Body of pancreas (tissue), 4 donors: ENCODE data around the gene USP31. TPM values are rescaled to one million over a fixed set of nuclear protein-coding genes. Genes with fewer than 3 reads are reported as not detected.

ENCODE experiments used
- ATAC-seq: fragments of 150-250 bp; one replicate; pipeline ENCODE4 v1.9.1; 2016
- DNase-seq, 4 donors: peaks; one replicate each; pipeline ENCODE4 v3.0.0-alpha.2; 2019
- H3K27ac ChIP-seq, 4 donors: fragments of 200-600 bp; sonication (generic); 1 replicate in 3 of 4; 2 replicates in 1 of 4; pipeline versions ENCODE4 v1.5.1 to v1.6.1; 2016 to 2019; ENCODE audit warnings: mild to moderate bottlenecking in 1 of 4, mixed read lengths in 1 of 4, moderate library complexity in 1 of 4
- H3K27me3 ChIP-seq, 2 donors: fragments of 200-600 bp; sonication (generic); one replicate each; pipeline ENCODE4 v1.6.0; 2016; ENCODE audit warnings: mild to moderate bottlenecking in 1 of 2
- H3K36me3 ChIP-seq, 2 donors: fragments of 200-600 bp; sonication (generic); replicated peaks in 1 of 2; 2 replicates each; pipeline ENCODE4 v1.5.1; 2016; ENCODE audit warnings: low read depth in 2 of 2; ENCODE audit not compliant: insufficient read depth in 1 of 2
- H3K4me1 ChIP-seq: fragments of 200-600 bp; sonication (generic); one replicate; pipeline ENCODE4 v1.6.0; 2016
- H3K4me3 ChIP-seq, 2 donors: fragments of 200-600 bp; sonication (generic); 1 replicate in 1 of 2; 2 replicates in 1 of 2; pipeline ENCODE4 v1.5.1; 2016 to 2019
- H3K9me3 ChIP-seq, 3 donors: fragments of 200-600 bp; sonication (generic); 1 replicate in 2 of 3; 2 replicates in 1 of 3; pipeline ENCODE4 v1.5.1; 2016
- CTCF ChIP-seq, 7 experiments: fragments of 450-650 bp in 4 of 7; fragments of 200-600 bp in 3 of 7; sonication (generic) in 3 of 7; IDR thresholded peaks; one replicate each; pipeline ENCODE4 v1.5.1; 2016 to 2019; ENCODE audit warnings: antibody characterized with exemption in 7 of 7
- POLR2A ChIP-seq, 3 donors: fragments of 450-650 bp; IDR thresholded peaks; one replicate each; pipeline ENCODE4 v1.6.1; 2016; ENCODE audit warnings: antibody characterized with exemption in 3 of 3, mild to moderate bottlenecking in 2 of 3
- WGBS, 2 donors: methylation state at CpG; one replicate each; pipeline ENCODE4 v1.1.5; 2017; 5-methylcytosine and 5-hydroxymethylcytosine counted together
- intact Hi-C: fragments of 100-400 bp; cut with DNase I; formaldehyde crosslinking; loops from one replicate; pipeline ENCODE4 v1.15.1; 2023
- total RNA-seq, 2 donors: library from RNA; depleted of rRNA; stranded (reverse); fragments of >200 nt; gene quantifications; one replicate each; pipeline ENCODE4 v1.1.0, GENCODE V29; 2016

USP31 gene
- total RNA-seq, 2 donors from 2014 or later: 5.2 to 8.6 TPM

GRCh38 chr16:23160574-23160973, 11.3 kb upstream of the USP31 start:
- Histone ChIP-seq H3K4me1 (peaks cover 3% of the 10 kb centered on the region), H3K27ac (no peak overlapping the region), H3K4me3 (no peak overlapping the region), H3K27me3 (no peaks in the 10 kb centered on the region), H3K36me3 (no peaks in the 10 kb centered on the region), H3K9me3 (no peaks in the 10 kb centered on the region)
- 69 to 72% methylated on average over 3 of the region's 3 CpGs for WGBS, 2 donors
- no peak for TF ChIP-seq CTCF (IDR thresholded peaks at IDR 0.05)
- no peak for TF ChIP-seq POLR2A (IDR thresholded peaks at IDR 0.05)
- ATAC-seq (no peak), DNase-seq (no peak)
- intact Hi-C loops: no loop called here

- H3K27me3 ChIP-seq: no peaks in the 10 kb centered on the region
- 67 to 76% methylated on average over 4 of the region's 4 CpGs for WGBS, 2 donors
These were observed 10.8 kb upstream of the USP31 start for GRCh38 chr16:23160082-23160481.

GRCh38 chr16:23158114-23158513, 8.9 kb upstream of the USP31 start:
- H3K4me3 ChIP-seq: no peak overlapping the region

More at GRCh38 chr16:23160082-23160481, 10.8 kb upstream of the USP31 start:
- no peak overlapping the region for H3K27ac ChIP-seq
- no peak overlapping the region for H3K4me3 ChIP-seq
- intact Hi-C loops: no loop called here
- H3K9me3 ChIP-seq: no peaks in the 10 kb centered on the region
- DNase-seq: no peak
- H3K4me1 ChIP-seq: peaks cover 6% of the 10 kb centered on the region
- TF ChIP-seq CTCF (IDR thresholded peaks at IDR 0.05) (no peak), POLR2A (IDR thresholded peaks at IDR 0.05) (no peak)
- ATAC-seq: no peak
- no peaks in the 10 kb centered on the region for H3K36me3 ChIP-seq

GRCh38 chr16:23156946-23157460, 7.8 kb upstream of the USP31 start:
- Histone ChIP-seq H3K4me1 (peaks cover 6% of the 10 kb centered on the region), H3K9me3 (no peaks in the 10 kb centered on the region), H3K27me3 (no peaks in the 10 kb centered on the region), H3K27ac (no peak overlapping the region), H3K4me3 (no peak overlapping the region), H3K36me3 (no peaks in the 10 kb centered on the region)
- ATAC-seq (no peak), DNase-seq (no peak)
- intact Hi-C loops: no loop called here
- TF ChIP-seq POLR2A (IDR thresholded peaks at IDR 0.05) (no peak), CTCF (IDR thresholded peaks at IDR 0.05) (no peak)
- 47 to 48% methylated on average over 1 of the region's 1 CpG for WGBS, 2 donors

More at GRCh38 chr16:23158114-23158513, 8.9 kb upstream of the USP31 start:
- Histone ChIP-seq H3K9me3 (no peaks in the 10 kb centered on the region), H3K36me3 (no peaks in the 10 kb centered on the region), H3K27me3 (no peaks in the 10 kb centered on the region), H3K4me1 (peaks cover 6% of the 10 kb centered on the region), H3K27ac (no peak overlapping the region)
- DNase-seq: no peak
- intact Hi-C loops: no loop called here
- WGBS, 2 donors: 87 to 93% methylated on average over 6 of the region's 6 CpGs
- TF ChIP-seq POLR2A (IDR thresholded peaks at IDR 0.05) (no peak), CTCF (IDR thresholded peaks at IDR 0.05) (no peak)
- ATAC-seq: no peak

- no peak overlapping the region for H3K4me3 ChIP-seq
- no peak for TF ChIP-seq POLR2A (IDR thresholded peaks at IDR 0.05)
- no peak for TF ChIP-seq CTCF (IDR thresholded peaks at IDR 0.05)
- H3K36me3 ChIP-seq: no peaks in the 10 kb centered on the region
- ATAC-seq: no peak
- H3K4me1 ChIP-seq: peaks cover 6% of the 10 kb centered on the region
- intact Hi-C loops: no loop called here
- no peaks in the 10 kb centered on the region for H3K9me3 ChIP-seq
- DNase-seq: no peak
- H3K27ac ChIP-seq: no peak overlapping the region
- WGBS, 2 donors: 53 to 60% methylated on average over 3 of the region's 3 CpGs
- no peaks in the 10 kb centered on the region for H3K27me3 ChIP-seq
These were observed 6.9 kb upstream of the USP31 start for GRCh38 chr16:23156110-23156509.
